GM19023 (cell line): Measurements from ENCODE around the gene CDC42EP5.
"Not testable (repeated sequence)": the region's sequence is repeated elsewhere in the genome, so short reads cannot be mapped to it uniquely, and the experiment has no call there.

Experiments
- ATAC-seq: cut with Tn5 transposase; IDR thresholded peaks from one replicate; pipeline ENCODE4 v1.9.1; 2021; ENCODE audit warnings: mild to moderate bottlenecking, moderate library complexity; ENCODE audit not compliant: unreplicated experiment

CDC42EP5 gene, protein sequence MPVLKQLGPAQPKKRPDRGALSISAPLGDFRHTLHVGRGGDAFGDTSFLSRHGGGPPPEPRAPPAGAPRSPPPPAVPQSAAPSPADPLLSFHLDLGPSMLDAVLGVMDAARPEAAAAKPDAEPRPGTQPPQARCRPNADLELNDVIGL

GRCh38 chr19:54473071-54473891 is at the start of gene CDC42EP5:
Gene CDC42EP5, minus strand, starts transcription at chr19:54473296. Its CDS starts 7,749 bp downstream, at chr19:54465547.
- no peak for ATAC-seq

GRCh38 chr19:54521860-54522513 is 48.9 kb upstream of the CDC42EP5 start:
- no peak for ATAC-seq

DNA sequence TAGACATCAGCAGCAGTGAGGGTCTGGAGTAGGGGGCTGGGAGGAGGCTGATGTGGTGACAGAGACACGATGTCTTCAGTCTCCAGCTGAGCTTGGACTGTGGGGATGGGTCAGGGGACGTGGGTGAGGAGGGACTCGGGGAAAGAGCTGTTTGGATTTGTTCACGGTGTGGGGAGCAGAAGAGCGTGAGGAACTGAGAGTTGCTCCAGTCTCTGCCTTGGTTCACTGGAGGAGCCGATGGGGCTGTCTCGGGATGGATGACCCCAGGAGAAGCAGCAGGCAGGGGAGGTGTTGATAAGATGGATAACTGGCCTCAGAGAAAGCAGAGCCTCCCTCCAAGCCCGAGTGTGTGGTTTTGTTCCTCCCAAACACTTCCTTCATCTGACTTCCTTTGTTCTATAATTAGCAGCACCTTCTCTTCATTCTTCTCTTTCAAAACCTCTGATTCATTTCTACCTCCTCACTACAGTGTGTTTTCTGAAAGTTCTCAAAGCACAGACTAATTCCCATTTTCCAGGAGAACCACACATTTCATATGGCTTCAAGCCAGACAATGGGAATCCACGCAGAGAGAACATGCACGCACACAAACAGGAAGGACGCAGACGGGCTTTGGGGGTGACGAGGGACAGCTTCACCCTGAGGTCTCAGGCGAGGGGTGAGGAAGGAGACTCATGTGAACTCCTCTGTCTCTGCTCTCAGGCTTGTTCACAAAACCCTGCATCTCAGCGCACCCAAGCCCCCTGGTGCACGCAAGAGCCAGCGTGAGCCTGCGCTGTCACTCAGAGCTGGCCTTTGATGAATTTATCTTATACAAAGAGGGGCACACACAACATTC is 48.1 kb upstream of the CDC42EP5 start:
- ATAC-seq: no peak

- no peak for ATAC-seq
Measured at GRCh38 chr19:54518844-54519243, 45.7 kb upstream of the CDC42EP5 start.

GRCh38 chr19:54517483-54517882 is 44.4 kb upstream of the CDC42EP5 start:
- ATAC-seq: no peak

DNA sequence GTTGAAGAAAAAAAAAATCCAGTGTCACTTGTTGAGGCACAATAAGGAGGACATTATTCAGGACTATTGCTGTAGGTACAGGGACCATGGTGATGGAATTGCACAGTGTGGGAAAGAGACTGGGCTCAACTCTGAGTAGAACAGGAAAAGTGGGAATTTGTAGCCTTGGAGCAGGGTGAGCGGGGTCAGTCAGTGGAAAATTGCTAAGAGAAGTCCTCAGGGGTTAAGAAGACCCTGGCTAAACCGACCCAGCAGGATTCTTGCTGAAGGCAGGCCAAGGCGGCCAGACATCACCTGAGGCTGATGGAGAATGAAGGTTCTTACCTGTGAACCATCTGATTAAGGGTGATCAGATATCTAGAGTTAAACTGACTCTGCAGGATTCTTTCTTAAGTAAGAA is 42.1 kb upstream of the CDC42EP5 start:
- ATAC-seq: no peak

GRCh38 chr19:54509200-54509940 is 36.3 kb upstream of the CDC42EP5 start:
- not testable (repeated sequence) for ATAC-seq

GRCh38 chr19:54508487-54508886 is 35.4 kb upstream of the CDC42EP5 start:
- ATAC-seq: not testable (repeated sequence)

- ATAC-seq: no peak
Measured at GRCh38 chr19:54507824-54508223, 34.7 kb upstream of the CDC42EP5 start.

GRCh38 chr19:54507038-54507717 is 34.1 kb upstream of the CDC42EP5 start:
- ATAC-seq: not testable (repeated sequence)

- no peak for ATAC-seq
Measured at GRCh38 chr19:54506079-54506478, 33.0 kb upstream of the CDC42EP5 start.

DNA sequence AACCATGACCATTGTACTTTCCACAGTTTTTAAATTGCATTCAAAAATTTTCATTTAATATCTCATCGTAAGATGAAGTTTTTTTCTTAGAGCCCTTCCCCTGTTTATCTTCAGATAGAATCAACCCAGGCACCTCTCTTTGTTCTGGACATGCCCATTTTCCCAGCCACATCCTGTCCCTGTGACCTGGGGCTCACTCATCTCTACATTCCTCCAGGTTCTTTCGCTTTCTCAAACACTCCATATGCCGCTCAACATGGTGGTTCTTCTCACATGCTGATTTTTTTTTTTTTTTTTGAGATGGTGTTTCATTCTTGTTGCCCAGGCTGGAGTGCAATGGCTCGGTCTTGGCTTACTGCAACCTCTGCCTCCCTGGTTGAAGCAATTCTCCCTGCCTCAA is 32.4 kb upstream of the CDC42EP5 start:
- not testable (repeated sequence) for ATAC-seq

DNA sequence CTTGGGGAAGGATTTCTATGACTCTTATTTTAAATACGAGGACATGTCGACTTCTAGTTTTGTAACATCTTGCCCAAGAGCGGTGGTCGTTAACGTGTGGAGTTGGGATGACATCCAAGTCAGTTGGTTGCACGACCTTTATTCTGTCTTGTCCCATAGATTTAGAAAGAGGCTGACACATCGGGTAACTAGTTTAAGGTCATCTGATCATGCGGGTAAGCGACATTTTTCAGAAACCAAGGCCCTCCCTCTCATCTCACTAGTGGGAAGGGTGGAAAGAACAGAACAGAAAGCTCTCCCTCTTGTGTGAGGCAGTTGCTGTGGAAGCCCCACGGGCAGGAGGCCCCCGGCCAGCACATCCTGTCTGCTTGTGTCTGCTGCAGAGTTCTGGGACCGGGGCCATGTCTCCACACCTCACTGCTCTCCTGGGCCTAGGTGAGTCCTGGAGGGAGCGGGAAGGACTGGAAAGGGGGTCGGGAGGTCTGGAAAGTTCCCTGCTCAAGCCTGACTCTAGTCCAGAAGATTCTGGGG is 29.5 kb upstream of the CDC42EP5 start, which contains the start of gene LAIR2:
TSS of gene LAIR2 (plus strand) at position 314 of the 531 bp plus-strand sequence. CDS start at position 402, 88 bp downstream.
- no peak for ATAC-seq

DNA sequence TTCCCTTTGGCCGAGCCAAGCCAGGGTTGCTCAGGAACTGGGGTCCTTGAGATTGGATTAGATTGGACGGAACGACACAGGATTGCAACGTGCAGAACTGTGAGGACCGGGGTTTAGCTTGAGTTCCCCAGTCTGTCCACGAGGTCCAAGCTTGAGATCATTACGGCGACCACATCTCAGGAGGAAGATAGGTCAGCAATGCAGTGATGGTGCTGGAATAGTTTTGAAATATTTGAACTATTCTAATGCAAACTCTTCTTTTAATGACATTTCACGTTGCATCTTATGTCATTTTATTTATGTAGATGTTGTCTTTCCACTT is 25.3 kb upstream of the CDC42EP5 start:
- ATAC-seq: not testable (repeated sequence)

GRCh38 chr19:54497747-54498450 is 24.8 kb upstream of the CDC42EP5 start:
- ATAC-seq: not testable (repeated sequence)

- ATAC-seq: not testable (repeated sequence)
Measured at GRCh38 chr19:54495284-54495683, 22.2 kb upstream of the CDC42EP5 start.

DNA sequence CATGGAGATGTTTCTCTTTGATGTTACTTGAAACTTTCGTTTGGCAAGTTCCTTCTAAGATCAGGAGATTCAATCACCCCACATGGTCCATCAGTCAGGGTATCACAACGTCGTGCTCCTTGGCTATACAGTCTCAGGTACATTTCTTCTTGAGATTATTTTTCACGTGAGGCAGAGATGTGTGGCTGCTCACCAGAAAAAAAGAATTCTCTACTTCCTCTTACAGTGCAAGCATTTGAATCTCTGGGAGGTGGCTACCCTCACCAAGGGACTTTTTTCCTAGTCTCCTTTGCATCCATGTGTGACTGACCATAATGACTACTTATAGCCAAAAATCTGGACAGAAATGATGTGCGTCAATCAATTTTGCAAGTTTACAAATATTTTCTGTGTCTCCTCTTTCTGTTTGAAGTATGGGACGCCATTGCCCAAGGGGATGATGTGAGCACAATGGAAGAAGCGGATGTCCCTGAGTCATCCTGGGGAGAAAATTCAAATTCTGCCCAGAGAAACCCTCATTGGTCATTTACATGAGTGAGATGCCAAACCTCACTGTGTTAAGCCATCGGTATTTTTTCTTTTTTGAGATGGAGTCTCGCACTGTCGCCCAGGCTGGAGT is 21.0 kb upstream of the CDC42EP5 start:
- ATAC-seq: no peak

GRCh38 chr19:54493056-54493455 is 20.0 kb upstream of the CDC42EP5 start:
- ATAC-seq: not testable (repeated sequence)
